ENCODE data around the gene DUOXA1. TPM values are rescaled to one million over a fixed set of nuclear protein-coding genes. Genes with fewer than 3 reads are reported as not detected.

DUOXA1 gene
- total RNA-seq, 2 donors from 2014 or later: not detected

GRCh38 chr15:45132844-45133560 lies 3.3 kb upstream of the DUOXA1 start:
- ATAC-seq (no peak), DNase-seq (ENCODE audit: low spot score) (no peak)
- Mint-ChIP-seq H3K9me3 (no peaks in the 10 kb centered on the region), H3K27ac (no peak overlapping the region), H3K4me1 (ENCODE audit: low read depth in 2 of 2) (peaks cover 0 to 8% of the 10 kb centered on the region in 2 donors), H3K4me3 (no peak overlapping the region), H3K27me3 (peaks cover 41 to 53% of the 10 kb centered on the region in 2 donors), H3K36me3 (no peaks in the 10 kb centered on the region)

GRCh38 chr15:45131510-45131909 lies 1.8 kb upstream of the DUOXA1 start:
- no peaks in the 10 kb centered on the region for H3K9me3 Mint-ChIP-seq
- no peak overlapping the region for H3K27ac Mint-ChIP-seq

DNA sequence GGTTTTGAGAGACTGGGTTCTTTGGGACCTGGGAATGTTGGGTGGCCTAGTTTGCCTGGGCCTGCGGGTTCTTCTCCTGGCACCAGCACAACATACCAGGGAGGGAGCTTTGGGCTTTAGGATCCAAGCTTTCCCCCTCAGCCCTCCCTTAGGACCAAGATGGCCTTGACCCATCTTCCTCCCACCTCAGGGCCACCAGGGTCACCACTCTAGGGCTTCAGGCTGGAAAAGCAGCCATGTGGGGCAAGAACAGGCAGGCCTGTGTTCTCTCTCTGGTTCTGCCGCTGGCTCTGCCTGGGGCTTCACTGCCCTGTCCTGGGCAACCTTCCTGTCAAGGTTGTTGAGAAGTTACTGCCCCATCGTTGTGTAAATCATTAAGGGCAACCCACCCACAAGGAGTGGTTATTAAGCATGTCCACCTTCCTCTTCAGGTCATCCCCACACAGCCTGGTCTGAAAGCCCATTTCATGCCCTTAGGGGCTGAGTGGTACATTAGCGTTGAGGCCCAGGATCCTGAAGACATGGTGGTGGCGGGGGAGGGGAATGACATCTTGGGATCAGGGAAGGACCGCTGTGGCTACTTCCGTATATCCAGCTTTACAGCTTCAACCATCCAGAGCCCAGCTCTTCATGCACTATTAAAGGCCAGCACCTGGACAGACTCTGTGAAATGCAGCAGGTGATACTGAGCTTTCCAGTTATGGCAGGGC lies 767 bp upstream of the DUOXA1 start:
- H3K36me3 Mint-ChIP-seq: no peaks in the 10 kb centered on the region
- ATAC-seq: no peak
- no peak overlapping the region for H3K4me3 Mint-ChIP-seq
- DNase-seq (ENCODE audit: low spot score): no peak
- no peak overlapping the region for H3K27ac Mint-ChIP-seq
- H3K9me3 Mint-ChIP-seq: no peaks in the 10 kb centered on the region
- H3K4me1 Mint-ChIP-seq (ENCODE audit: low read depth in 2 of 2): peaks cover 0 to 8% of the 10 kb centered on the region in 2 donors
- peaks cover 48 to 66% of the 10 kb centered on the region in 2 donors for H3K27me3 Mint-ChIP-seq

More at GRCh38 chr15:45131510-45131909, 1.8 kb upstream of the DUOXA1 start:
- Mint-ChIP-seq H3K4me1 (ENCODE audit: low read depth in 2 of 2) (peaks cover 0 to 8% of the 10 kb centered on the region in 2 donors), H3K27me3 (peaks cover 43 to 60% of the 10 kb centered on the region in 2 donors), H3K36me3 (no peaks in the 10 kb centered on the region), H3K4me3 (no peak overlapping the region)
- no peak for ATAC-seq
- no peak for DNase-seq (ENCODE audit: low spot score)

- Mint-ChIP-seq H3K4me1 (ENCODE audit: low read depth in 2 of 2) (peaks cover 0 to 5% of the 10 kb centered on the region in 2 donors), H3K27ac (no peak overlapping the region), H3K36me3 (no peaks in the 10 kb centered on the region), H3K27me3 (peaks cover 46 to 65% of the 10 kb centered on the region in 2 donors), H3K4me3 (no peak overlapping the region), H3K9me3 (no peaks in the 10 kb centered on the region)
- no peak for DNase-seq (ENCODE audit: low spot score)
- no peak for ATAC-seq
These were observed 574 bp downstream of the DUOXA1 start for GRCh38 chr15:45128971-45129639.

DNA sequence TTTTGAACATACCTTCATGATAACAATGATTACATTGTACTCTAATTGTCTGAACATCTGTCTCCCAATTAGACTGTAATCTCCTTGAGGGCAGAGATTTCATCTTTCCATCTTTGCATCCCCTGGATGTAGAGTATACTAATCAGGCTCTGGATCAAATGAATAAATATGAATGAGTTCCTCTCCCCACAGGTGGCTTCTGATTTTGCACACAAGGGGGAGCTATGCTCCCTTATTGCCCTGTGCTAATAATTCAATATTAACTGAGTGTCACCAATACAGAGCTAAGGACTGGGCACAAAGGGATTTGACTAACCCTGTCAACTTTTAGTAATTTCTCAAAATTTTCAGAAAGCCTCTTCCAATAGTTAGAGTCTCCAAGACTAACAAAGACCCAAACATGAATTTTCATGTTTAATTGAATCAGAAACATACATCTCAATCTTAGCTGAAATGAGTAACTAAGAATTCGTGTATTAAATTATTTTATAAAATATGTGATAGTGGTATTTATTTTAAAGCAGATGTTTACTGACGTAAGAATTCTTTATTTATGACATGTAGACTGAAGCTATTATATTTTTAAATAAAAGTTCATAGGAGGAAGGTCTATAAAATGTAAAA lies 3.0 kb downstream of the DUOXA1 start:
- no peaks in the 10 kb centered on the region for H3K36me3 Mint-ChIP-seq
- DNase-seq (ENCODE audit: low spot score) (no peak), ATAC-seq (no peak)
- no peaks in the 10 kb centered on the region for H3K9me3 Mint-ChIP-seq
- peaks cover 40 to 44% of the 10 kb centered on the region in 2 donors for H3K27me3 Mint-ChIP-seq
- no peak overlapping the region for H3K27ac Mint-ChIP-seq
- peaks cover 0 to 5% of the 10 kb centered on the region in 2 donors for H3K4me1 Mint-ChIP-seq (ENCODE audit: low read depth in 2 of 2)
- H3K4me3 Mint-ChIP-seq: no peak overlapping the region

GRCh38 chr15:45123397-45123796 lies 6.3 kb downstream of the DUOXA1 start:
- H3K27ac Mint-ChIP-seq: no peak overlapping the region
- H3K4me1 Mint-ChIP-seq (ENCODE audit: low read depth in 2 of 2): peaks cover under 1 to 2% of the 10 kb centered on the region in 2 donors
- H3K36me3 Mint-ChIP-seq: no peaks in the 10 kb centered on the region
- no peak for ATAC-seq
- no peaks in the 10 kb centered on the region for H3K9me3 Mint-ChIP-seq
- peaks cover 41 to 44% of the 10 kb centered on the region in 2 donors for H3K27me3 Mint-ChIP-seq
- DNase-seq (ENCODE audit: low spot score): no peak
- no peak overlapping the region for H3K4me3 Mint-ChIP-seq

DNA sequence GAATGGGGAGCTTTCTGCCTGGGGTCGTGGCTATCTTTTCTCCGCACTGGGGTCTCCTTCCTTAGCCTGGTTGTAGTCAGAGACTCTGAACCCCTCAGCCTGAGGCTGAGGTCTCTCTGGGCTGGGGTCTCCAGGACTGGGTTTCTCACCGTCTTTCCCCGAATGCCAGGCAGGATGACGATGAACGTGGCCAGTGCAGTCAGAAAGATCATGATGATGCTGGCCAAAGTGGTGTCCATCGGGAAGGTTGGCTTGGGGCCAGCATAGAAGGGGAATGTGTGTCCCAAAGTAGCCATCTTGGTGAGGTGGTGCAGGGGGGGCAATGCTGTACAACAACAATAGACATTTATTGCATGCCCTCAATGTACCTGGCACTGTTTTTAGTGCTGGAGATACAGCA lies 7.0 kb downstream of the DUOXA1 start:
- Mint-ChIP-seq H3K27ac (no peak overlapping the region), H3K4me3 (no peak overlapping the region), H3K4me1 (ENCODE audit: low read depth in 2 of 2) (peaks cover 7 to 8% of the 10 kb centered on the region in 2 donors), H3K27me3 (peaks cover 41 to 44% of the 10 kb centered on the region in 2 donors), H3K36me3 (no peaks in the 10 kb centered on the region), H3K9me3 (no peaks in the 10 kb centered on the region)
- ATAC-seq (no peak), DNase-seq (ENCODE audit: low spot score) (no peak)

DNA sequence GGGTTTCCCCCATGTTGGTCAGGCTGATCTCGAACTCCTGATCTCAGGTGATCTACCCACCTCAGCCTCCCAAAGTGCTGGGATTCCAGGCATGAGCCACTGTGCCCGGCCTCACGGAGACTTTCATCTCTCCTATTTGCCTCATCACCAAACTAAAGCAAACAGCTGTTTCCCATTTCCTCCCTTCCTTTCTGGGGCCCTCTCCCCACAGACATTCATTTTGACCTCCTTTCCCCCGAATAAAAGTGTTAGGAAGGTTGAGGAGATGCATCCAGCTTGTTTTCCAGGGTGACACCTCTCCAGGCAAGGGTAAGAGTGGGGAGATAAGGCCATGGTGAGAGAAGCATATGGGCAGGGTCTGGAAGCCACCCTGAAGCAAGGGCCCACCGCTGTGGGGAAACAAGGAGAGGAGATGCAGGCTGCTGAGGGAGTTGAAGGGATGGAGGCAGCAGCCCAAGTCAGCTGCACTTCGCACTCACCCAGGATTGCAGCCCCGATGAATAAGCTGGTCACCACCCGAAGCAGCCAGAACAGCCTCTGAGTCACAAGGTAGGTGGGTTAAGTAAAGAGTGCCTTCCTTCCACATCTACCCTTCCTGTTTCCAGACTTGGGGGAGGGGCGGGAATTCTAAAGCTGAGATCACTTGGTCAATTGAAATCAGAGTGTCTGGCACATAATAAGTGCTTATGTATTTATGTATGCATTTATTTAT lies 7.8 kb downstream of the DUOXA1 start:
- ATAC-seq: no peak
- Mint-ChIP-seq H3K27me3 (peaks cover 45 to 47% of the 10 kb centered on the region in 2 donors), H3K4me1 (ENCODE audit: low read depth in 2 of 2) (peaks cover 13 to 15% of the 10 kb centered on the region in 2 donors), H3K36me3 (no peaks in the 10 kb centered on the region), H3K9me3 (no peaks in the 10 kb centered on the region), H3K27ac (no peak overlapping the region), H3K4me3 (no peak overlapping the region)
- no peak for DNase-seq (ENCODE audit: low spot score)

DNA sequence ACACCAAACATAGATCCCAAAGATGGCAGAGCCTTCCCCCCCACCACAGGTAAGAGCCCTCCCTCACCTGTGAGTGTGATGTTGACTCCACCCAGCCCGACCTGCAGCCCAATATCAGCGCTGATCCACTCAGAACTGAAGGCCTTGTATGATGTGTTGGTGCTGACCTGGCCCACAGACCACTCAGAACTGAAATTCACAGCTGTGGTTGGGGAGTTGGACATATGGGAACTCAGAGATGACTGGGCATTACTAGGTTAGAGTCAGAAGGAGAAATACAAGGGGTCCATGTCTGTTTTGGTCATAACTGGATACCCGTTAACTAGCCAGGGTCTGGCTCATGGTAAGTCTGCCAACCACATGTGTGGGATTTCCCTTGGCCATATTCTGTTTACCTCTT lies 8.7 kb downstream of the DUOXA1 start:
- Mint-ChIP-seq H3K4me3 (no peak overlapping the region), H3K36me3 (no peaks in the 10 kb centered on the region), H3K27me3 (peaks cover 40 to 44% of the 10 kb centered on the region in 2 donors), H3K4me1 (ENCODE audit: low read depth in 2 of 2) (peaks cover 15 to 16% of the 10 kb centered on the region in 2 donors), H3K9me3 (no peaks in the 10 kb centered on the region), H3K27ac (no peak overlapping the region)
- DNase-seq (ENCODE audit: low spot score) (no peak), ATAC-seq (no peak)

GRCh38 chr15:45120081-45120972 lies 9.4 kb downstream of the DUOXA1 start:
- no peak for ATAC-seq
- H3K36me3 Mint-ChIP-seq: no peaks in the 10 kb centered on the region
- DNase-seq (ENCODE audit: low spot score): no peak
- no peak overlapping the region for H3K27ac Mint-ChIP-seq
- peaks cover 40 to 43% of the 10 kb centered on the region in 2 donors for H3K27me3 Mint-ChIP-seq
- peaks cover 15 to 16% of the 10 kb centered on the region in 2 donors for H3K4me1 Mint-ChIP-seq (ENCODE audit: low read depth in 2 of 2)
- H3K9me3 Mint-ChIP-seq: no peaks in the 10 kb centered on the region
- H3K4me3 Mint-ChIP-seq: no peak overlapping the region

GRCh38 chr15:45118996-45119395 lies 10.7 kb downstream of the DUOXA1 start:
- H3K36me3 Mint-ChIP-seq: peaks cover 2% of the 10 kb centered on the region
- no peak for DNase-seq (ENCODE audit: low spot score)

DNA sequence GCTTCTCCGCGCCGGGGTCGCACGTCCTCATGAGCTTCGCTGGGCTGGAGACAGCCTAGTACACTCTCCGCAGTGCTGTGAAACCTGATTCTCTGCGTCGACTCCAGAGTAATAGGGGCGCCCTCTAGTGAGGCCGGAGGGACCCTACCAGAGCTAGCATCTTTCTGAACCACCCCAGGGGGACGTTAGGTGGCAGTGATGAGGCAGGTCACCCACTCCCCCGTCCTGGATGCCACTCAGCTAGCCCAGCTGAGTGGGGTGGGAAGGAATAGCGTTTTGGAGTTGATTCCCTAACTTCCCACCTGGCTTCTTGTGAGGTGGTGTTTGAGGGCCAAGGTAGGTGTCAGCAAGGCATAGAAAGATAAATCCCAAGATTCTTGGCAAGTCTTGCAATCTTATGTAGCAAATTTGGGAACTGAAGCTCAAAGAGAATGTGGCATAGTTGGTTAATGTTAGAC lies 11.5 kb downstream of the DUOXA1 start:
- peaks cover 5% of the 10 kb centered on the region for H3K36me3 Mint-ChIP-seq
- peaks cover 16 to 20% of the 10 kb centered on the region in 2 donors for H3K4me1 Mint-ChIP-seq (ENCODE audit: low read depth in 2 of 2)
- peak overlapping the region; percentile 63 for H3K4me3 Mint-ChIP-seq
- ATAC-seq (peak; percentile 89 to 93), DNase-seq (ENCODE audit: low spot score) (peak; percentile 80)
- H3K27me3 Mint-ChIP-seq: peaks cover 47 to 54% of the 10 kb centered on the region in 2 donors
- H3K27ac Mint-ChIP-seq: no peak overlapping the region
- H3K9me3 Mint-ChIP-seq: no peaks in the 10 kb centered on the region

More at GRCh38 chr15:45118996-45119395, 10.7 kb downstream of the DUOXA1 start:
- Mint-ChIP-seq H3K4me3 (no peak overlapping the region), H3K4me1 (ENCODE audit: low read depth in 2 of 2) (peaks cover 16 to 18% of the 10 kb centered on the region in 2 donors), H3K27me3 (peaks cover 46% of the 10 kb centered on the region in 2 donors), H3K9me3 (no peaks in the 10 kb centered on the region), H3K27ac (no peak overlapping the region)
- no peak for ATAC-seq

All from natural killer cell treated with Interleukin-12 subunit alpha and Interleukin-12 subunit beta and Interleukin-15 and Interleukin-18, amount 100 ng/mL, for 72 hours (primary cell).